ENCODE results near the gene CSF3R.

DNA sequence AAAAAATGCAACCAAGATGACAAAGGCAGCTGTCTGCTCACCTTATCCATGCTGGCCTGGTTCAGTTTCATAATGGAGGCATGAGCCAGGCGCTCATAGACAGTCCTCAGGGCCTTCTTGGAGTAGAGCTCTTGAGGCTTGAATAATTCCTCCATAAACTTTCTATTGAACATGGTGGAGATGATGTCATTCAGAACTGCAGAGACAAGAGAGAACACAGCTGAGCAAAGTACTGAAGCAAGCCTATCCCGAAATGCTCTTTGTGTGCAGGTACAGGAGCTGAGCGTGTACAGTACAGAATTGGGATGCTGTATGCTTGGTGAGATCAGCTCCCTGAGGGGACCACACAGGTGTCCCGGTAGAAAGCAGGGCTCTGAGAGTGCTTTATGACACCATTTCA lies 44.0 kb downstream of the CSF3R start:
- no peak for TF ChIP-seq POLR2AphosphoS5 (IDR thresholded peaks at IDR 0.05)
- TF ChIP-seq, protein P1, sequence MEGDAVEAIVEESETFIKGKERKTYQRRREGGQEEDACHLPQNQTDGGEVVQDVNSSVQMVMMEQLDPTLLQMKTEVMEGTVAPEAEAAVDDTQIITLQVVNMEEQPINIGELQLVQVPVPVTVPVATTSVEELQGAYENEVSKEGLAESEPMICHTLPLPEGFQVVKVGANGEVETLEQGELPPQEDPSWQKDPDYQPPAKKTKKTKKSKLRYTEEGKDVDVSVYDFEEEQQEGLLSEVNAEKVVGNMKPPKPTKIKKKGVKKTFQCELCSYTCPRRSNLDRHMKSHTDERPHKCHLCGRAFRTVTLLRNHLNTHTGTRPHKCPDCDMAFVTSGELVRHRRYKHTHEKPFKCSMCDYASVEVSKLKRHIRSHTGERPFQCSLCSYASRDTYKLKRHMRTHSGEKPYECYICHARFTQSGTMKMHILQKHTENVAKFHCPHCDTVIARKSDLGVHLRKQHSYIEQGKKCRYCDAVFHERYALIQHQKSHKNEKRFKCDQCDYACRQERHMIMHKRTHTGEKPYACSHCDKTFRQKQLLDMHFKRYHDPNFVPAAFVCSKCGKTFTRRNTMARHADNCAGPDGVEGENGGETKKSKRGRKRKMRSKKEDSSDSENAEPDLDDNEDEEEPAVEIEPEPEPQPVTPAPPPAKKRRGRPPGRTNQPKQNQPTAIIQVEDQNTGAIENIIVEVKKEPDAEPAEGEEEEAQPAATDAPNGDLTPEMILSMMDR (IDR thresholded peaks at IDR 0.05) = no peak

All from suprapubic skin (tissue), 3 donors.